C4-2B (cell line): ENCODE measurements around the gene RITA1.

Source experiments
- ZFX ChIP-seq: fragments of 450-650 bp; IDR thresholded peaks from 2 replicates; pipeline ENCODE4 v1.6.1; 2017
- TF ChIP-seq, protein P1 (sequence below): fragments of 450-650 bp; conservative IDR thresholded peaks from 2 replicates; pipeline ENCODE4 v1.5.1; 2017; ENCODE audit warnings: mild to moderate bottlenecking

DNA sequence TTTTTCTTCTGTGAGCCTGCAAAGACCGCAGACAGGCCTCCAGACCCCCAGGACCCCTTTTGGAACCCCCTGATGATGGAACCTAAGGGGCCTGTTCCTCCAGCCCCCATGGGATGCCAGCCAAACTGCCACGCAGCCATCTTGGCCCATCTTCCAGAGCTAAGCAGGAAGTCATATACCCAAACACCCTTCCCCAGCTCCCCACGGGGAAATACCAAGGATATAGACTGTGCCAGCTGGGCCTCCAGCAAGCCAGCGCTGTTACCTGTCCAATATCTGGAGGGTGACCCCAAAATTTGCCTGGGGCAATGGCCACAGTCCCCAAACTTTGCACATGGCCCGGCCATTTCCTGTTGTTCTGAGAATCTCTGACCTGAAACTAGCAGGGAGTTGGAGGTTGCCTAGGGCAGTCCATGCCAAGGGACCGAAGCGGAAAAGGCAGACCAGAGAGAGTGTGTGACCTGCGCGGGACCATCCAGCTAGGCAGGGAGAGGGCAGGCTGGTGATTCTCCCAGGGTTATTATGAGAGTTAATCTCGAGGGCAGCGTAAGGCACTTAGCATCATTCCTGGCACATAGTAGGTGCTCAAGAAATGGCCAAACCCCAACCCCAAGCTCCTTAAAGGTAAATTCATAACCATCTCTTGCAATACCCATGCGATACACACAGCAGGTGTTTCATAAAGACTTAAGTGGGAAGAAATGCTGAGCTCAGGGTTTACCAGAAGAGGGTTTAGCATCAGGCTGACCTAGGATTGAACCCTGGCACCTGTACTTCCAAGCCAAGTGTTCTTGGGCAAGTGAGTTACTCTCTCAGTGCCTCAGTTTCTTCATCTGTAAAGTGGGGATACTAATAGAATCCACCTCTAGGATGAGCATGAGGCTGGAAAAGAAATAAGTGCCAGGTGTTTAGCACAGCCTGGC, 47.4 kb upstream of the RITA1 start:
- TF ChIP-seq ZFX = no peak
- TF ChIP-seq, protein P1, sequence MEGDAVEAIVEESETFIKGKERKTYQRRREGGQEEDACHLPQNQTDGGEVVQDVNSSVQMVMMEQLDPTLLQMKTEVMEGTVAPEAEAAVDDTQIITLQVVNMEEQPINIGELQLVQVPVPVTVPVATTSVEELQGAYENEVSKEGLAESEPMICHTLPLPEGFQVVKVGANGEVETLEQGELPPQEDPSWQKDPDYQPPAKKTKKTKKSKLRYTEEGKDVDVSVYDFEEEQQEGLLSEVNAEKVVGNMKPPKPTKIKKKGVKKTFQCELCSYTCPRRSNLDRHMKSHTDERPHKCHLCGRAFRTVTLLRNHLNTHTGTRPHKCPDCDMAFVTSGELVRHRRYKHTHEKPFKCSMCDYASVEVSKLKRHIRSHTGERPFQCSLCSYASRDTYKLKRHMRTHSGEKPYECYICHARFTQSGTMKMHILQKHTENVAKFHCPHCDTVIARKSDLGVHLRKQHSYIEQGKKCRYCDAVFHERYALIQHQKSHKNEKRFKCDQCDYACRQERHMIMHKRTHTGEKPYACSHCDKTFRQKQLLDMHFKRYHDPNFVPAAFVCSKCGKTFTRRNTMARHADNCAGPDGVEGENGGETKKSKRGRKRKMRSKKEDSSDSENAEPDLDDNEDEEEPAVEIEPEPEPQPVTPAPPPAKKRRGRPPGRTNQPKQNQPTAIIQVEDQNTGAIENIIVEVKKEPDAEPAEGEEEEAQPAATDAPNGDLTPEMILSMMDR = no peak
